Measurements from ENCODE around the gene LRMDA. TPM values are rescaled to one million over a fixed set of nuclear protein-coding genes. Genes with fewer than 3 reads are reported as not detected.
A peak's percentile ranks its signal among the peaks of the same experiment; 100 is the strongest.

The LRMDA gene
- total RNA-seq, 1 experiment from 2014 or later = not detected

GRCh38 chr10:76268530-76268929 is 837.1 kb downstream of the LRMDA start:
- TF ChIP-seq EZH2 (IDR thresholded peaks at IDR 0.05; ENCODE audit: borderline replicate concordance, low read depth, low read length, poor library complexity, severe bottlenecking) (no peak), CTCF (conservative IDR thresholded peaks at IDR 0.05; ENCODE audit: low read depth, low read length) (no peak)
- Histone ChIP-seq H3K36me3 (ENCODE audit: insufficient read depth, low read length, poor library complexity, severe bottlenecking) (no peaks in the 10 kb centered on the region), H3K9me3 (ENCODE audit: low read depth, low read length, poor library complexity, severe bottlenecking) (no peaks in the 10 kb centered on the region), H3K4me1 (ENCODE audit: insufficient read depth, low read length, poor library complexity, severe bottlenecking) (no peaks in the 10 kb centered on the region), H3K27me3 (replicated peaks; ENCODE audit: insufficient read depth, low read depth, low read length, poor library complexity) (no peaks in the 10 kb centered on the region), H3K27ac (ENCODE audit: low read depth, low read length, poor library complexity, severe bottlenecking) (no peak overlapping the region), H3K4me3 (ENCODE audit: low read depth, low read length, poor library complexity, severe bottlenecking) (no peak overlapping the region)
- BruUV-seq (replicated peaks) = no TSS peak
- ChIA-PET CTCF (no interaction called here), POLR2A (ENCODE audit: low non-redundant PET) (no interaction called here)
- intact Hi-C loops (cut with micrococcal nuclease; ENCODE audit: unreplicated experiment) = no loop called here
- no peak for DNase-seq (ENCODE audit: low spot score)

- Histone ChIP-seq H3K4me1 (ENCODE audit: insufficient read depth, low read length, poor library complexity, severe bottlenecking) (no peaks in the 10 kb centered on the region), H3K36me3 (ENCODE audit: insufficient read depth, low read length, poor library complexity, severe bottlenecking) (no peaks in the 10 kb centered on the region), H3K9me3 (ENCODE audit: low read depth, low read length, poor library complexity, severe bottlenecking) (no peaks in the 10 kb centered on the region), H3K27me3 (replicated peaks; ENCODE audit: insufficient read depth, low read depth, low read length, poor library complexity) (no peaks in the 10 kb centered on the region), H3K4me3 (ENCODE audit: low read depth, low read length, poor library complexity, severe bottlenecking) (no peak overlapping the region), H3K27ac (ENCODE audit: low read depth, low read length, poor library complexity, severe bottlenecking) (no peak overlapping the region)
- POLR2A ChIA-PET (ENCODE audit: low non-redundant PET) = no interaction called here
- CTCF ChIA-PET = no interaction called here
- no TSS peak for BruUV-seq (replicated peaks)
- intact Hi-C loops (cut with micrococcal nuclease; ENCODE audit: unreplicated experiment) = no loop called here
- TF ChIP-seq EZH2 (IDR thresholded peaks at IDR 0.05; ENCODE audit: borderline replicate concordance, low read depth, low read length, poor library complexity, severe bottlenecking) = no peak
- TF ChIP-seq CTCF (conservative IDR thresholded peaks at IDR 0.05; ENCODE audit: low read depth, low read length) = no peak
- no peak for DNase-seq (ENCODE audit: low spot score)
Measured at GRCh38 chr10:76268954-76269353, 837.5 kb downstream of the LRMDA start.

- H3K27me3 ChIP-seq (replicated peaks; ENCODE audit: insufficient read depth, low read depth, low read length, poor library complexity) = no peaks in the 10 kb centered on the region
- peak; percentile 75 for DNase-seq (ENCODE audit: low spot score)
- no TSS peak for BruUV-seq (replicated peaks)
- H3K4me3 ChIP-seq (ENCODE audit: low read depth, low read length, poor library complexity, severe bottlenecking) = no peak overlapping the region
- CTCF ChIA-PET = no interaction called here
- POLR2A ChIA-PET (ENCODE audit: low non-redundant PET) = no interaction called here
- no peak overlapping the region for H3K27ac ChIP-seq (ENCODE audit: low read depth, low read length, poor library complexity, severe bottlenecking)
- TF ChIP-seq CTCF (conservative IDR thresholded peaks at IDR 0.05; ENCODE audit: low read depth, low read length) (no peak), EZH2 (IDR thresholded peaks at IDR 0.05; ENCODE audit: borderline replicate concordance, low read depth, low read length, poor library complexity, severe bottlenecking) (no peak)
- peaks cover 7% of the 10 kb centered on the region for H3K9me3 ChIP-seq (ENCODE audit: low read depth, low read length, poor library complexity, severe bottlenecking)
- no peaks in the 10 kb centered on the region for H3K36me3 ChIP-seq (ENCODE audit: insufficient read depth, low read length, poor library complexity, severe bottlenecking)
- intact Hi-C loops (cut with micrococcal nuclease; ENCODE audit: unreplicated experiment) = no loop called here
- H3K4me1 ChIP-seq (ENCODE audit: insufficient read depth, low read length, poor library complexity, severe bottlenecking) = no peaks in the 10 kb centered on the region
Measured at GRCh38 chr10:76270464-76270863, 839.0 kb downstream of the LRMDA start.
